NOMO-1 treated with dmso at 0.1 percent for 144 hours (cell line): ENCODE measurements around the gene CHMP4B.

Source experiments
- DNase-seq: peaks from one replicate; lab custom pipeline; 2025; ENCODE audit not compliant: unreplicated experiment; lab: John Stamatoyannopoulos, UW

CHMP4B gene

DNA sequence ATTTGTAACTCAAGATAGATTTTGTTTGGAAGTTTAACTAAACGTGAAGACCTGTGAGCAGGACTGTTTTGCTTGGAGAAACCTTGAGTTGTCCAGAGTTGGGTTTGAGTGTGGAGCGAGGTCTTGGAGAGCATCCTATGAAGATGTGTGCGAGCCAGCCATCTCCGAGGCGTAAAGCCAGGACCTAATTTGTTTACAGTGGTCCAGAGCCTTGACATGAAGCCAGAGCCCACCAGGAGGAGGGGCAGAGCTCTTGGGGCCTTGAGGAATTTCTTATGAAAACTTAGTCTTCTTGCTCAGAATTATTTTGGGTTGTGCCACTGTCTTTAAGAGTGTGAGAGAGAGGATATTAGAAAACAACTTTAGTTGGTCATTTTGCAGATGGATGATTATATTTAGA lies 6.3 kb downstream of the CHMP4B start:
- DNase-seq: no peak

DNA sequence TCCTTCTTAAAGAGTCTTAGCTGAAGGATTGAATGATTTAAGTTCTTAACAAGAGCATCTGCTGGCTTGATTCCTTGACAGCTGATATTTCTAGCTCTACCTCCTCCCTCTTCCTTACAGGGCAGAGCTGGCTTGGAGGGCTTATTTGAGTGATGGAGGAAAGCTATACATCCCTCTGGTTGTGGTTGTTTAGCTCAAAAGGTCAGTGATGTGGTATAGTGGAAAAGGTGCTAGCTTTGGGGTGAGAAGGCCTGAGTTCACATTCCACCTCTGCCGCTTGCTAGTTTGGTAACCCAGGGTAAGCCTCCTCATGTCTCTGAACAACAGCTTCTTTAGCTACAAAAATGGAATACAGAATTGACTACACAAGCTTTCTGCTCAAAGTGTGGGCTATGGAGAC lies 8.3 kb downstream of the CHMP4B start:
- no peak for DNase-seq

DNA sequence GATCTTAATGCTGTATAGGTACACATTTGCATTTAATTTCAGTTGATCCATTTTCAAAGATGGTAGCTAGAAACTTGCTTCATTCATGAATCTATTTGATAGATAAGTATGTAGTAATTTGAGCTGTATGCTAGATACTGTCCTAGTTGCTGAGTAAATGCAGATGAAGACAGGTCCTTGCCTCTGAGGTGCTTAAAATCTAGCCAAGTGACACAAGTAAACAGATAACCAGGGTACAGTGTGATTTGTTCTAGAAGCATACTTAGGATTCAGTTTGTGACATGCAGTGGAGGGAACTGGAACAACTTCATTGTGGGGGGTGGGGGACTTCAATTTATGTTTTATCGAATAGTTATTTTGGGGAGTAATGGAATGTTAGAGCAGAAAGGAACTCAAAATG lies 9.2 kb downstream of the CHMP4B start:
- no peak for DNase-seq

DNA sequence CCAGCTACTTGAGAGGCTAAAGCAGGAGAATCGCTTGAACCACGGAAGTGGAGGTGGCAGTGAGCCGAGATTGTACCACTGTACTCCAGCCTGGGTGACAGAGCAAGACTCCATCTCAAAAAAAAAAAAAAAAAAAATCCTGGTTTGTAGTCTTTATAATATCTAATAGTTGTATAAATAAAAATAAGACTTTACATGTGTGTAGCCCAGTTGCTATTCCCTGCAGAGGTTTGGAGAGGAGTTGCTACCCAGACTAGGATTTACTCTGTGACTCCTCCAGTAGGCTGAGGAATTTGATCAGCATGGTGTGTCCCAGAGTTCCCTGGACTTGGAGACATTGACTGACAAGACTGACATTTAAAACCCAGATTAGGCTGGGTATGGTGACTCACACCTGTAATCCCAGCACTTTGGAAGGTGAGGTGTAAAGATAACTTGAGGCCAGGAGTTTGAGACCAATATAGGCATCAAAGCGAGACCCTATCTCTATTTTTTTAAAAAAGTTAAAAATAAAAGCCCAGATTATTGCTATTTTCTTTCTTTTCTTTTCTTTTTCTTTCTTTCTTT lies 10.2 kb downstream of the CHMP4B start:
- no peak for DNase-seq

DNA sequence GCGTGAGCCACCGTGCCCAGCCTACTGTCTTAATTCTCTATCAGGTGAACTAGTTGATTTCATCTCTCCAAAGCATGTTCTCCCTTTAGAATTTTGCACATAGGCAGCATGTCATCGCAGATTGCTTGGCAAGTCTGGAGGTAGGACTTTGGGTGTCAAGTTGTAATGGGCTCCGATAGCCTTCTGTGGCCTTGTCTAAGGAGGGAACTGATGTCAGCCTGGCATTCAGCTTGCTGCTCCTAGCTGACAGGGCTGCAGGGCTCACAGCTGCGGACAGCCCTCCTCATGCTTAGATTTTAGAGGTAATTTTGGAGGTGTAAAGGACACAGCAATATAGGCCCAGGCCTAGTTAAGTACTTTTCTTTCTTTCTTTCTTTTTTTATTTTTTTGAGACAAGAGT lies 11.3 kb downstream of the CHMP4B start:
- no peak for DNase-seq

DNA sequence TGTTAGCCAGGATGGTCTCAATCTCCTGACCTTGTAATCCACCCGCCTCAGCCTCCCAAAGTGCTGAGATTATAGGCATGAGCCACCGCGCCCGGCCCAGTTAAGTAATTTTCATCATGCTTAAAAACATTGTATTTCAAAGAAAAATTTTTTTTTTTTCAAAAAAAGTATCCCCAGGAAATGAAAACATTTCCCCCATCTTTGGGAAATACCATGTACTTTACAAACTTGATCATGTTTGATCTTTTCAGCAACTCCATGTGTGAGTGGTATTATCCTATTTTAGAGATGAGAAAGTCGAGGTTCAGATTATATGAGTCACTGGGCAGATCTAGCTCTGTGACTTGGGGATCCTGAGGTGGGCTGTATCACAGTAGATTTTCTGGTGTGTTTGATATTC lies 11.8 kb downstream of the CHMP4B start:
- DNase-seq: no peak

DNA sequence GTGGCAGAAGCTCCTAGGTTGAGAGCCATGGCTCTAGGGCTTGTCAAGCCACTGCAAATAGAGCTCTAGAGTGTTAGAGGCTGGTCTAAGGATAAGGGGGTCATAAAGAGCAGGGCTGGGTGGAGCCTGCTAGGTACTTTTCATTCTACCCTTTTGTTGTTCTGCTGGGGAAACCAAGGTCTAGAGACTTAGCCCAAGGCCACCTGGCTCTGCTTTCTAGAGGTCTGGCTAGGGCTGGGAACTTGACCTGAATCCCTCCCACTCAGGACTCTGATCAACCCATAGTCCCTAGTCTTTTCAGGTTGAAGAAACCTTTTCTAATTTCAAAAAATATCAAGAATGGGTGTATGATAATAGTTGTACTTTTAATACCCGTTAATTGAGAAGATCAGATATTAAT lies 13.7 kb downstream of the CHMP4B start:
- no peak for DNase-seq

DNA sequence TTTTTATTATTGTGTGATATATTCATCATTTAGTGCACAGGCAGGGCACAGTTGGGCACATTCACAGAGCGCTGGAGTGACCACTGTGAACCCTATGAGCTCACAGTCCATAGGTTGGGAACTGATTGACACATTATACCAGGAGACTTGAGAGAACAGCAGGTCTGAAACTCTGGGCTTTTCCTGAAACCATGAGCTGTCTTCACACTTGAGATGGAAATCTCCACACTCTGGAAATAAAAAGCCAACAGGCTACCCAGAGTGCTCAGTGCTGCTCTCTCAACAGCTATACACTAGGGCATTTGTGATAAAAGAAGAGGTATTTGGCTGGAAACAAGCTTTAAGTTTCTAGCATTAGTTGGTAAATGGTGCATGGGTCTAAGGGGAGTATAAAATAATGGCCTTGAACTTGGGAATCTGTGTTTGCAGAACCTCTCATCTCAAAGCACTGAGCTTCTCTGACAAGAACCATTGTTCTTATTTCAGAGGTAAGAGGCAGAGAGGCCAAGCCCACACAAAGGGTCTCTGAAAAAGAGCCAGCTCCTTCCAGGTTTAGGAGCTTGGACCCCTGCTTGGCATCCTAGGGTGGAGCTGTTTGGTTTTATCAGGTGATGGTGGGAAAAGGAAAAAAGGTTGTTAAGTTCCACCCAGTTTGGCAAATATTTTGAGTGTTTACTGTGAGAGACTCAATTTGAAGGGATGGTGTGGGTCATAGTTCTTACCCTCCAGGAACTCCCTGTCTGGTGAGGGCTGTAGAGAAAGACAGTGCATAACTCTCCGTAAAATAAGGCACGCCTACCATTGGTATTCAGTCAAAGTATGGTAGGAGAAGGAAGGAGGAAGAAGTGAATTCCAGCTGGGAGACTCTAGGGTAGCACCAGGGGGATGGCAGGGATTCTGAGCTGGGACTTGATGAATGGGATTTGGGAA lies 14.5 kb downstream of the CHMP4B start:
- DNase-seq: no peak

DNA sequence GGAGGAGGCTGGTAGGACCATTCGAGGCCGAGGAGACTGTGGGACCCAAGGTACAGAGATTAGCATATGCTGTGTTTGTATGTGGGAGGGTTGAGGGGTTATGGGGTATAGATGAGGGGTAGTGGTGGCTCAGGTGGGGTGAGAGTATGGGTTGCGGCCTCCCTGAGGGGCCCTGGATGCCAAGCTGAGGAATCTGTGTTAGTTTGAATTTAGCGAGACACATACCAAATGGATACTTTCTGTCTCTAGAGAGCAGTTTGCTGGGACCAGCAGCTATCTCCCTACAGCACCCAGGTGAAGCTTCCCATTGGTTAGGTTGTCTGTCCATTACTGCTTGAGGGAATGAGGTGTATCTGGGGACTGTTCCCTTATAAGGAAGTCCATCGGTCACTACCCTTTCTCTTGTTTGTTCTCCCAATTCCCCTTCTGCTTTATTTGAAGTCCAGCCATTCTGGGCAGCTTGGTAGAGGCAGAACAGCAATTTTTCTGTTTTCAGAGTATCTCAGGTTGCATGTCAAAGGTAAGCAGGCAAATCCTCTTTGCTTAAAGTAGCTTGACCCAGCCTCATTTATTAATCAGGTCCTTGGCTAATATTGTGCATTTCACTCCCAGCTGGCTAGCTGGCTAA lies 15.2 kb downstream of the CHMP4B start:
- DNase-seq: no peak

DNA sequence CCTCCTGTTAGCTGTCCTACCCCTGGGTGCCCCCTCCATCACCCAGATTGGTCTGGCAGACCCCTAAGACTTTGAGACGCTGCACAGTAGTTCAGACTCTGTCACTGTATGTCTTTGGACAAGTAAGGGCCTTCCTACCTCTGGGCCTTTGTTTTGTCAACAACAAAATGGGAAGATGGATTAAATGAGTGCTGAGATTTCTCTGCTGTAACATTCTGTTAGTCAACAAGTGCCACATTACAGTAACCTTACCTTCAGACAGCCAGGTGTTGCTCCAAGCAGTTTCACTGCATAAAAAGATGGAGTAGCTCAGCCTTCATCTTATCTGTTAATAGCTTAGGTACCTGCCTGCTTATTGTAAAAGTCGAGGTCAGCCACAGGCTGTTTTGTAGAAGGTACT lies 16.0 kb downstream of the CHMP4B start:
- DNase-seq: no peak

DNA sequence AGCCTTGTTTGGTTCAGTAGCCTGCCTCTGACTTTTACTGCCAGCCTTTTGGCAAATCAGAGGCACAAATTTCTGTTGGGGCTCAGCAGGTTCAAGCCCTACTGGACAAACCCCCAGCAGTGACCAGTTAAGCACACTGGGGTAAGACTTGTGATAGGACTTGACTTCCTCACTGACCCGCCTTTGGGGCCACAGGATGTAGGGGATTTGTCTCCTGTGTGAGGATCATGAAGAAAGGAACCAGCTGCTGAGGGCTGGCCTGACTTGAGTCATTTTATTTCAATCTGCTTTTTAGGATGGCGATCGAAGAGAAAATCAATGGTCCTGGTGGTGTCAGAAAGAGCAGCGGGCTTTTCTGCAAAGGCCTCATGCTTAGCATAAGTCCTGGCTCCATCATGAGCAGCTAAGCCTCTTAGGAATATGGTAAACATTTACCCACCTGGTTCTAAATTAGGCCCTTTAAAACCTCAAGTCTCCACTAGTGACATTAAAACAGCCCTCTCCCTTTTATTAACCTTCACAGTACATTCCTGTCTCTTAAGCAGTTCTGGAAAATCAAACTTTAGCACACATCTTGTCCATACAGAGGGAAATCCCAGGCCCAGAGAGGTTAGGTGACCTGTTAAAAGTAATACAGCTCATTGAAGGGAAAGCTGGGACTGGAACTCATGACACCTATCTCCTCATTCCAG lies 16.6 kb downstream of the CHMP4B start:
- DNase-seq: no peak

DNA sequence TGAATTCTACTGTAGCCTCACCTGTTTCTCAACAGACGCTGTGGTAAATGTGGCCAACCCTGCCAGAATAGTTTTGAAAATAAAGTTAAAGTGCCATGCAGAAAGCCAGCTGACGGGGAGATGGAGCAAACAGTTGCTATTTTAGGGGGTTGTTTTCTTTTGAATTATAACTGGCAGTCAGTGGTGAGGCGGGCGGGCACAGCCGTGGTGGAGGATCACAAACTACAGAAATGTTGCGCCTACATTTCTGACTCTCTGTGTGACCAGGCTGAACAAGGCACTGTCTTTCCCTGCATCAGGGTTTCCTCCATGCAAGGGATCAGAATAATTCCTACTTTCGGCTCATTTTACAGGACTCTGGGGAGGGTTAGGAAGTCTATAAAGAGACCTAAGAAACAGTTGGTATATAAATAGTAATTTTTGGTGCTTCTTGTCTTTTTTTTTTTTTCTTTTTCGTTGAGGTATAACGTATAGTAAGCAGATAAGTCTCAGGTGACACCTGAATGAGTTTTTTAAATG lies 17.2 kb downstream of the CHMP4B start:
- no peak for DNase-seq

DNA sequence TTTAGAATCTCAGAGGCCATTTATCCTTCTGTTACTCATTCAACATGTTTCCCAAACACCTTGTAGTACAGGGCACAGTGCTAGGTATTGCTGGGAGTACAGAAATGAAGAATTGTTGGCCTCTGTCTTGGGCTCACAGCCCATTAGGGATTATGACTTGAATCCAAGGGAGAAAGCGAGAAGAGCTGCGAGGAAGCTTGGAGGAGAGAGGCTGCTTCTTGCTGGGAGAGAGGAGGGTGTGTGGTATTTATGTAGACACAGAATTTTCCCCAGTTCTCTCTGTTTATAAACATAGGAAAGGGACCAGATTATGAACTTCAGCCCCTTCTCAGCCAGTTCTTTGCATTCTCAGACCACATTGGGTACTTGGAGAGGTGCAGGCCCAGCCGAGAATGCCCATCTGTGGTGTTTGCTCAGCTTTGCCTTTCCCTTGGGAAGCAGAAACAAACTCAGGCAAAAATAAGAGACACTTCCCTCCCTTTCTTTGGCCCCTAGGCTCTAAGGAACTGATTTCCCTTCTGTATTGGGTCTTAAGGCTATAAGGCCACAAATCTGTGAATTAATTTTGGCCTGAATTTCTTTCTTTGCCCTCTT lies 17.9 kb downstream of the CHMP4B start:
- DNase-seq: no peak

DNA sequence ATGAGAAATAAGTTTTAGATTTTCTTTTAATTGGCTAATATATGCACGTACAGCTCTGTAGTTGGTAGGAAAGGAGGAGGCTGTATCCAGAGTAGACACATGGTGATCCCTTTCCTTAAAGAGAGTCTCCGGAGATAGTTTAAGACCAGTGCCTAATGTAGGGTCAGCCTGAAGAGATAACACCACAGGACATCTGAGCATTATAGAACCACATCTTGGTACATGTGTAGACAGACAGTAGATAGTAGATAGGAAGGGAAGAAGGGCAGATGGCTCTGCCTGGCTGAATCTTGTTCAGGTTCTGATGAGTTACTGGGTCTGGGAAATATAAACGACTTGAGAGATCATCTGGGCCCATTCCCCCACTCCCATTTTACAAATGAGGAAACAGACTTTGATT lies 18.5 kb downstream of the CHMP4B start:
- no peak for DNase-seq

DNA sequence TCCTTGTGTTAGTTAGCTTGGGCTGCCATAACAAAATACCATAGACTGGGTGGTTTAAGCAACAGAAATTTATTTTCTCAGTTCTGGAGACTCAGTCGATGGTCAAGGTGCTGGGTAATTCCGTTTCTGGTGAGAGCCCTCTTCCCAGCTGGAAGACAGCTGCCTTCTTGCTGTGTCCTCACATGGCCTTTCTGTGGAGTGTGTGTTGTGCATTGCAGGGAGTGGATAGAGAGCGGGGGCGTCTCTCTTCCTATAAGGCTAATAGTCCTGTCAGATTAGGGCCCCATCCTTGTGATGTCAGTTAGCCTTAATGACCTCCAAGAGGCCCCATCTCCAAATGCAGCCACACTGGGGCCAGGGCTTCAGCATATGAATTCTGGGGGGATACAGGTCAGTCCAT lies 19.2 kb downstream of the CHMP4B start:
- no peak for DNase-seq

DNA sequence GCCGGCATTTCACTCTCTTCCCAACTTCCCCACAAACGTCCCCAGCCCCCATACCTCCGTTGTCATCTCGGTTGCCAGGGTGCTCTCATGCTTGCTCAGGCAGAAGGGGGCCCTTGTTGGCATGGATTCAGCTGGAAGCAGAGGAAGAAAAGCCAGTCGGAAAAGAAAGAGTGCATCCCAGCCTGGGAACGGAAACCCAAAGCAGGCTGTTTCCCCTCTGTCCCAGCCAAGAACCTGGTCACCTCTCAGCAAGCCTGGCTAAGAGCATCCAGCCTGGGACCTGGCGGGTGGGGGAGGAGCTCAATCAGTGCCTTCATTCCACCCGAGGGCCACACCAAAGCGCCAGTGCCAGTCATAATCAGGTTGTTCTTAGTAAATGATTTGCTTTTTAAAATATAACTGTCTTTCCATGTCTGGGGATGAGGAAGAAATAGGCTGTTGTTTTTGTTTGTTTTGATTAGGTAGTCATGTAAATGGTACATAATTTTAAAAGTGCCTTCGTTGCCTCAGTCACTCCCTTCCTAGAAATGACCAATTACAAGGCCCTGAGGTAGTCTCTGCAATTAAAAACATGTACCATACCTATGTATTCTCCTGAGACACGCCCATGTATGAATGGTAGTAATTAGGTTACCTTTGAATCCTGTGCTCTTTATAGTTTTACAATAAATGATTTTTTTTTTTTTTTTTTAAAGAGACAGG lies 21.1 kb downstream of the CHMP4B start:
- no peak for DNase-seq

DNA sequence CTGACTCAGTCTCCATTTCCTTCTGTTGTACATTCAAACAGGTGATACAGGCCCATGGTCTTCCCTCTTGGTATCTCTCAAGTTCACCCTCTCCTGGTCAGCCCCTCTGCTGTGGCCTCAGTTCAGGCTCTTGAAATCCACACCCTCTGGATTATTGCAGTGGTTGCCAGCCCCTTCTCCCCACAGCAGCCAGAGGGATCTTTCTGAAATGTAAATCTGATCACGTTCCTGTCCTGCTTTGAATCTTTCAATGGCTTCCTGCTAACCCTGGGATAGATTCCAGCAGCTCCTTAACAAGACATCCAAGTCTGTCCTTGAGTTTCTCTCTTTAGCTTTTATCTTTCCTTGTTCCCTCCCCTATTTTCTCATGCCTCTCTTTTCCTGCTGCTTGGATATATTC lies 22.2 kb downstream of the CHMP4B start:
- no peak for DNase-seq

DNA sequence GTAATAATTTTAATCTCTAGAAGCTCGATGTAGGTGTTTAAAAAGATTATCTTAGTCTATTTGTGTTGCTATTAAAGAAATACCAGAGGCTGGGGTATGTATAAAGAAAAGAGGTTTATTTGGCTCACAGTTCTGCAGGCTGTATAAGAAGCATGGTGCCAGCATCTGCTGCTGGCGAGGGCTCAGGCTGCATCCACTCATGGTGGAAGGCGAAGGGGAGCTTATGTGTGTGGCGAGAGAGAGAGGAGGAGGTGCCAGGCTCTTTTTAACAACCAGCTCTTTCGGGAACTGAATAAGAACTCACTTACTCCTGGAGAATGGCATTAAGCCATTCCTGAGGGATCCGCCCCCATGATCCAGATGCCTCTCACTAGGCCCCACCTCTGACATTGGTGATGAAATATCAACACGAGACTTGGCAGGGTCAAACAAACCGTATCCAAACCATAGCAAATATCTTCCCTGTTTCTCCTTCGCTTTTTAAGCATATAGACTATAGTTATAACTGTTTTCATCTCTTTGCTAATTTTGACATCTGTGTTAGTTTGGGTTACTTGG lies 24.5 kb downstream of the CHMP4B start:
- DNase-seq: no peak

DNA sequence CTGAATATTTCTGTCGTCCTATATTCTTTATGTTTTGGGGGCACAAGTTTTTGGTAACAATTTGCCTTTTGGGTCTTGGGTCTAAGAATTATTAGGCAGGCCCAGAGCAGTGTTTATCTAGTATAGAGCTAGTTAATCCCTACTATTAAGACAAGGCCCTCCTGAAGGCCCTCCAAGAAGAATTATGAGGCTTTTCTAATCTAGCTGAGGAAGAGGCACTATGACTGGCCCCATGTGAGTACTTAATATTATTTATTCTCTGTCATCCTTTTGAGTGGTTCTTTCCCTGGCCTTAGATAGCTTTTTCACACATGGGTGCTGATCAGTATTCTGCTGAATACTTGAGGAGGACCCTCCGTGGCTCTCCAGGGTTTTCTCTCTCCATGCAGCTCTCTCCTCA lies 25.1 kb downstream of the CHMP4B start:
- no peak for DNase-seq
